Stimulated activated CD4-positive, alpha-beta T cell treated with anti-CD3 and anti-CD28 coated beads, Interleukin-12 subunit alpha, Interleukin-12 subunit beta, amount 100 ng/mL, for 24 hours (primary cell): ENCODE measurements around the gene ALKBH5.

Experiments used
- DNase-seq, 2 experiments: peaks; one replicate each; pipeline ENCODE4 v3.0.0-alpha.2; 2020; ENCODE audit warnings: low read depth in 2 of 2

The ALKBH5 gene

DNA sequence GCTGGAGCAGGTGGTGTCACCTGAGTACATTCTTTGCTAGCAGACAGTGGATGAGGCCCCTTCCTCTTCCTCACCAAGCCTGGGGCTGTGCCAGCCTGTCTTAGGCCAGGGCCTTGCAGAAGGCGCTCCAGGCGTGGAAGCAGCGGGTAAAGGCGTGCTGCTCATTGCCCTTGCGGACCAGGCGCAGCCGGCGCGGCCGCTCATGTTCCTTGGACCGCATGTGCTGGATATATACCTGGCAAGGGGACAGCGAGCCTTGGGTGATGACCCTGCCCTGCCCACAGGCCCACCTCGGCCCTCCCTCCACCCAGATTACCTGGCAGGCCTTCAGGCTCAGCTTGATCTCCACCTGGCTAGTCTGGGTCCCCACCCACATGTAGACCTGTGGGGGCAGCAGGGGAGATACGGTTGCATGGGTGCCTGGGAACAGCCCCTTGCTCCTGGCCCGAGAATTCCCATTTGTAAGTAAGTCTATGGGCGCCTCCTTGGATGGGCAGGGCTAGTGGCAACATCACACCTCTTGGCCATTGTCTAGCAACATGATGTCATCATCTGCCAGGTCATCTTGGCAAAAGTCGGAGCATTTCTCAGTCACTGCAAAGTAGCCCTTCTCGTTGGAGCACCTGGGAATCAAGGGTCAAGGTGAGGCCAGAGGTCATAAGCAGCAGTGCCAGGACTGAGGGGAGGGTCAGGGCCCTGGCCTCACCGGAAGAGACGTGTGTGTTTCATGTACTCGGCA, 61.6 kb downstream of the ALKBH5 start:
- DNase-seq = no peak

DNA sequence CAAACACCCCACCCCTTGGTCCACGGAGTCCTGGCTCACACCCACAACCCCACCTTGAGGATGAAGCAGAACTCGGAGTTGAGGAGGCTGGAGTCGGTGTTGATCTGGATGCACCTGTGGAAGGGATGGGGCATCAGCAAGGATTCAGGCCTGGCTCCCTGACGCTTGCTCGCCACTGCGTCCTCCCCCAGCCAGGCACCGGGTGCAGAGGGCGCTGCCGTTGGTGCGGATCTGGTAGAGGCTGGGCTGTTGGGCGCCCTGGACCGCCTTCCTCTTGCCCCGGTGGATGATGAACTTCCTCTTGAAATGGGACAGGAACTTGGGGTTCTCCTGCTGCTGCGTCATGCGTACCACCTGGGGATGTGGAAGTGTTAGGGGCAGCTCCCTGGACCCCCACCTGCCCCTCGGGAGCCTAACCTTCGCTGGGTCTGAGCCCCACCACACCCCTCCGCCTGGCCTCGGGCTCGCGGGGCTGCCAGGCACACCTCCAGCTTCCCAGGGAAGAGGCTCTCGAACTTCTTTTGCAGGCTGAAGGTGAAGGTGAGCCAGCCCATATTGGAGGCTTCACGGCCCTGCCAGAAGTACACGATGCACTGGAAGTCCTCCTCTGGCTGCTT, 62.6 kb downstream of the ALKBH5 start:
- no peak for DNase-seq

DNA sequence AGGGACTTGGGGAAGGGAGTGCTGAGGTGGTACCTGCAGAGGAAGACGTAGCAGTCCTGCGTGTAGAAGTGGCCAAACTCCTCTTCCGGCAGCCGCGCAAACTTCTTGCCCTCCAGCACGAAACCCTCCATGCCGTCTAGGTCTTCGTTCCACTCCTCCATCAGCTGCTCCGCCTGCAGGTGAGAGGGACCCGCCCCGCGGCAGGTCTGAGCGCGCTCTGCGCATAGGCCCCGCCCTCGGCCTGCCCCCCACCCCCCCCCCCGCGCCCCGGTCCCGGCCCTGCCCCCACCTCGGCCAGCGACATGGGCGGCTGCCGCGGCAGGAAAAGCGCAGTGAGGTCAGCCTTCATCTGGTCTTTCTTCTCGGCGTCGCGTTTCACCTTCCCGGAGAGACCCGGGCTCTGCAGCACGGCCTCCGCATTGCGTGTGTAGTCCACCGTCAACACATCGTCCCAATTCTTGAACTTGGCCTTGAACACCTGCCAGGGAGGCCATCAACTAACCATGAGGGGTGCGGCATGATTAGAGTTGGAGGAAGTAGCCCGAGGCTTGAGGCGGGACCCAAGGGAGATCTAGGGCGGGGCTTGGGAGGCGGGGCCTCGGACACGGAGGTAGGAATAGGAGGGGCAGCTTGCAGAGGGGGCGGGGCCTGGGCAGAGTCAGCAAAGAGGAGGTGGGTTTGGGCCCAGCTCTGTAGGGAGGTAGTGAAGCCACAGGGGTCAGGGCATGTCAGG, 63.4 kb downstream of the ALKBH5 start:
- peak in 1 of 2 experiments; percentile 49 for DNase-seq

DNA sequence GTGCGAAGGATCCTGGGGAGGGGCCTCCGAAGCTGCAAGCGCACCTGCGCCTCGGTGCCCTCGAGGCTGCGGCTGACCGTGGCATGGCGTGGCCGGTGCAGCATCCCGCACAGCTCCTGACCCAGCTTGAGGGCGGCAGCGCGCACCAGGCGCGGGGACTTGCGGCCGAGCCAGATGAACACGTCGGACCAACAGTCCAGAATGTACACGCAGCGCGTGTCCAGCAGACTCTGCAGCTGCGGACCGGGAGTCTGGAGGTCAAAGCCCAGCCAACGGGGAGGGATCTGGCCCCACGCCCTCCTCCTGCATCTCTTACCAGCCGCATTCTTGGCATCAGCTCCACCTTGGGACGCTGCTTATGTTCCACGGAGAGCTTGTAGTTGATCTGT, 64.0 kb downstream of the ALKBH5 start:
- no peak for DNase-seq

DNA sequence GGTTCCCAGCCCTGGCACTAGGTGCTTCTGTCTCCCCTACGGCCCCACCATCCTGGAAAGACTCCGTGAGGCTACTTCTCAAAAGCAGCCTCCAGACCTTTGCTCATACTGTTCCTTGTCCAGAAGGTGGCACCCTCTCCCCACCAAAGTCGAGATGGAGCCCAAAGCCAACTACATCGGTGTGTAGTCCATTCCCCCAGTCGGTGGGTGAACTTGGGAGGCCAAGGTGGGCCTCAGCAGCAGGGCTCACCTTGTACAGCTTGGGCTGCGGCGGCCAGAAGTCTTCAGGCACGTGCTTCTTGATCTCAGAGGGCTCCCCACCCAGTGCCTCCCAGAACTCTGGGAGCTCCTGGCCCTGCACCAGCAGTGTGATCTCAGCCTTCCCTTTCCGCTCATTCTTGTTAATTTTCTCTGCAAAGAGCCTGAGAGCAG, 64.7 kb downstream of the ALKBH5 start:
- peak in 1 of 2 experiments; percentile 52 for DNase-seq

DNA sequence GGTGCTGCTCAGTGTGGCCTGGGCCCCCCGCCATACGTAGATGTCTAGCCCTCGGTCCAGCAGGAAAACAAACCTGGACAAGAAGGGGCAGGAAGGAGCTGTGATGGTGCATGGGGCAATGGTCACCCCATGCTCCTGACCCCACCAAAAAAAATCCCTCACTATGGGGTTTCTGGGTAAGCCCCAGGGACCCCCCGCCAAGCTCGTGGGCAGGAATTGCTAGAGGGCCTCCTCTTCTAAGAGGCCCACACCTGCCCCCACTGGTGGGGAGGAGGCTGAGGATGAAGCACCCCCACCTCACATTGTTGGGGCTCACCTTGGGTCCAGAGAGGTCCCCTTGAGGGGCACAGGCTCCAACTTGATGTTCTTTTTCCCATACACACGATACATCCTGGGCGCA, 65.2 kb downstream of the ALKBH5 start:
- DNase-seq = no peak

- no peak for DNase-seq
Measured at GRCh38 chr17:18250259-18250658, 66.6 kb downstream of the ALKBH5 start.

DNA sequence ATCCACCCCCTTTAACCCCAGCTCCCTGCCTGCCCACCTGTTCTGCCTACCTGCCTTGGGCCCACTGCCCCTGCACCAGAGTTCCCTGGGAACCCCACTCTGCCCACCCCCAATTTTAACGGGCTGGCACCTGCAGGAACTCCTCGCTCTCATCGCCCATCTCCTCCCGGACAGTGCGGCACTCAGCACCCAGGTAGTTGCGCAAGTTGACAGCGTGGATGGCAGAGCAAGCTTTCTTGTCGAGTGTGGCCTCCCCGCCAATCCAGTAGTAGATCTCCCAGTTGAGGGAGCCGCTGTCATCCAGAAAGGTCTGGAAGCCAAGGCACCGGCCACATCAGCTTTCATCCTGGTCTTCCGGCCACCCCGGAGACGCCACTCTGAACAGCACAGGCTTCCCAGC, 67.1 kb downstream of the ALKBH5 start:
- DNase-seq = no peak

DNA sequence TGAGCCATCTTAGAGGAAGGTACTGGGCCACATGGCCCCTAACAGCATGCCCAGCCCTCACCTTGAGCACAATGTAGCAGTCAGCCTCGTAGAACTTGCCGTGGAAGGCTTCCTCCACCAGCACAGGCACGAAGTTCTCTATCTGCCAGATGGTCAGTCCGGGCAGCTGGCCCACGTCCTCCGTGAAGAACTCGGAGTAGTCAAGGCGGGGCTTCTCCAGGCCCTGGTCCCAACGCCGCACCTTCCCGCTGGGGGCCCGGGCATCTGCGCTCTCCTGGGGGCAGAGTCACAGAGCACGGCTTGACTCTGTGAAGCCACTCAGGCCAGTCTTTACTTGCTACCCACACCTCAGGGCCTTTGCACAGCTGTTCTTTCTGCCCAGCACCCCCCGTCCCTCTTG, 67.6 kb downstream of the ALKBH5 start:
- no peak for DNase-seq

DNA sequence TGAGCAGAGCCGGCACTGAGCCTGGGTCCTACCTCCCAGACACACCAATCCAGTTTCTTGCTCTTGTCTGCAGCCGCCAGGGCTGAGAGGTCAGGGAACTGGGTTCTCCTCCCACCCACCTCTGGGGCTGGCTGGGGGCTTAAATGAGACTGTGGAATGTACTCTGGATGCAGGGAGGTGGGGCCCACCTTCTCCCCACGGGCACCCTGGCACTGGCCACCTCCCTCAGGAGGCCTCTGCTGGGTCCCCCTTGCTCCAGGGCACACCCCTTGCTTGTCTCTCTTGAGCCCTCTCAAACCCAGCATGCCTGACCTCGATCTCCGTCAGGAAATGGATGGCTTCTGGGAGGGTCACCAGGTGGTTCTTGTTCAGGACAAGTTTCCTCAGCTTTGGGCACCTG, 68.5 kb downstream of the ALKBH5 start:
- no peak for DNase-seq

DNA sequence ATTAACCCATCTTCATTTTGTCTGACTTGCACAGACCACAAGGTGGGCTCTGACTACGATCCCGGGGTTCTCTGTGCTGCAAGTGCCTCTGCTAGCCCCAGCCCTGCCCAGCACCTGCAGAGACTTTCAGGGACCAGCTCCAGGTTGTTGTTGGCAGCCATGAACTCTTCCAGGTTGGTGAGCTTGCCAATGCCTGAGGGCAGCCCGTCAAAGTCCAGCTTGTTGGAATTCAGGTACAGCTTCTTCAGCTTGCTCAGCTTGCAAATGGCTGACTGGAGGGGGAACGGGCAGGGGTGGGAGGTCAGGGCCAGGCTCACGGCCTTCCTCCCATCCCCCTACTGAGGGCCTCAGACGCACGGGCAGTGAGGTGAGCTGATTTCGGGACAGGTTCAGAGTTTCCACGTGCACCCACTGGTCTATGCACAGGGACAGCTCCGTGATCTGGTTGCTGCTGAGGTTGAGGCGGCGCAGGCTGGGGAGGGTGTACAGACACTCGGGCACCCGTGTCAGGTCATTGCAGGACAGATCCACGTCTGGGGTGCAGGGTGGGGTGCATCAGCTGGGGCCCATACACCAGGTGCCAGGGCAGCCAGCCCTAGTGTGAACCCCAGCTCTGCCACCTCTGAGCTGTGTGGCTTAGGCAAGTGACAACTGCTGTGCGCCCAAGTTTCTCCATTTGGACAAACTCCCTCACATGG, 69.7 kb downstream of the ALKBH5 start:
- DNase-seq = no peak

- no peak for DNase-seq
Measured at GRCh38 chr17:18253947-18254821, 70.6 kb downstream of the ALKBH5 start.

DNA sequence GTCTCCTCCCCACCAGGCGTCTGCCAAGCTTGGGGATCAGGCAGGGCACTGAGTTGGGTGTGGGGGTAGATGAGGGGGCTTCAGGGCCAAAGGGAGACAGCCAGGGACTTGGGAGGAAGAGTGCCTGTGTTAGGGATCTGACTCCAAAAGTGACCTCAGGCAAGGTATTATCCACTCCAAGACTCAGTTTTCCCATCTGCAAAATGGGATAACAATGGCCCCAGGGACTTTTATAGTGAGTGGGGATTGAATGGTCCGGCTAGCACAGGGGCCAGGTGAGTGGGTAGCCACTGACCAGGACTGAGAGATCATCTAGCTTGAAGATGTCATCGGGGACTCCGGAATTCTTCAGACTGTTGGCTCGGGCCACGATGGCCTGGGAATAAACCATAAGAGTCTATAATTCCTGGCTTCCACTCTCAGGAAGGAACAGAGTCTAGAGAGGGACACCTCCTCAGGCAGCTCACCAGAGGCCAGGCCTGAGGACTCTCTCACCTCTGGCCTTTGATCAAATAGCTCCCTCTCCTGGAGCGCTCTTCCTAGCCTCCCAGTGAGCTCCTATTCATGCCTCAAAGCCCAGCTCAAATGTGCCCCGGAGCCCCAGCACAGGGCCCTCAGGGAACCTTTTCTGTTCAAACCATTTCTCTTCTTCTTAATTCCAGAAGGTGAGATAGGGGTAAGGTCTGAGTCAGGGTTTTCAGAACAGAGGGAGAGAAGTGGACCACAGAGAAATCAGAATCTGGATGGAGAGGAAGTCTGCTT, 71.4 kb downstream of the ALKBH5 start:
- DNase-seq = no peak

- DNase-seq = no peak
Measured at GRCh38 chr17:18256351-18256750, 72.7 kb downstream of the ALKBH5 start.

- DNase-seq = no peak
Measured at GRCh38 chr17:18256776-18257175, 73.1 kb downstream of the ALKBH5 start.

- DNase-seq = peak in 1 of 2 experiments; percentile 22
Measured at GRCh38 chr17:18257268-18257981, 73.8 kb downstream of the ALKBH5 start.

DNA sequence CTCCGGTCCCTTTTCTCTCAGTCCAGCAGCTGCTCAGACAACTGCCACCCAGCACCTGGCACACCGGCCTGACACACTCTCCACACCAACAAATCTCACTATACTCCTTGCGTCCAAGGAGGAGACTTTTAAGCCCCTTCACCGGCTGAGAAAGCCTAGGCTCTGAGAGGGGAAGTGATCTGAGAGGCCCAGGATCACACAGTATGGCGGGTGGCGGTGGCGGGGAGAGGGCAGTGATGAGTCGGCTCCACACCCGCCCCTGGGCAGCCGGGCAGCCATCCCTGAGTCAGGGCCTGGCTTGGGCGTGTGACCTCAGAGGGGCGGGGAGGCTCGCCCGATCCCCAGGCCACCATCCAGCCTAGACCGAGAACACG, 74.3 kb downstream of the ALKBH5 start:
- DNase-seq = peak in 1 of 2 experiments; percentile 44

DNA sequence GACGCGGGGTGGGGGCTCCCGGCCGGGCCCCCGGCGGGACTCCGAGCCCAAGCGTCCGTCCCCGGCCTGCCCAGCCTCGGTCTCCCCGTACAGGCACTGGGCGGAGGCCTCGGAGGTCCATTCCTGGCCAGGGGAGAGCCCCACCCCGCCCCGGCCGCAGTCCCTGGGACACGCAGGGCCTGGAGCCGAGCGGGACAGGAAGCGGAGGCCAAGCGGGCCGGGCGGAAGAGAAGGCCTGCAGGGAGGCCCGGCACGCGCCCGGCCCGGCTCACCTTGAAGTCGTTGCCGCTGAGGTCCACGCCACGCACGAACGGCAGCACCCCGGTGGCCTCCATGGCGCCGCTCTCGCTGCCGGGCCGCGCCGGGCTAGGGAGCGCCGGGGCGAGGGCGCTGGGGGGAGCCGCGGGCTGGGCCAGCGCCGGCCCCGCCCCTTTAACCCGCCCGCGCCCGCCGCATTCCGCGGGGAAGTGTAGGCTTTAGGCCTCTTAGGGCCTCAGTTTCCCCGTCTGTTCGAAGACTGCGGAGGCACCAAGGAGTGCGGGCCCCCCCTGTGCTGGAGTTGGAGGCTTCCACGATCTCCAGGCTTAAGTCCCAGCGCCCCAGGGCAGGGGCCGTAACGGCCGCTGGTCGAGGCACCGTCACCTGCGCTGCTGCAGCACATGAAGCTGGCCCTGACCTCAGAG, 74.9 kb downstream of the ALKBH5 start, which contains the start of gene FLII:
FLII (minus strand) TSS at position 383 of the 683 bp plus-strand sequence; CDS start at position 335, 48 bp downstream.
- peak in 1 of 2 experiments; percentile 48 for DNase-seq
